ENCODE results near the gene MYO15A.

MYO15A gene

DNA sequence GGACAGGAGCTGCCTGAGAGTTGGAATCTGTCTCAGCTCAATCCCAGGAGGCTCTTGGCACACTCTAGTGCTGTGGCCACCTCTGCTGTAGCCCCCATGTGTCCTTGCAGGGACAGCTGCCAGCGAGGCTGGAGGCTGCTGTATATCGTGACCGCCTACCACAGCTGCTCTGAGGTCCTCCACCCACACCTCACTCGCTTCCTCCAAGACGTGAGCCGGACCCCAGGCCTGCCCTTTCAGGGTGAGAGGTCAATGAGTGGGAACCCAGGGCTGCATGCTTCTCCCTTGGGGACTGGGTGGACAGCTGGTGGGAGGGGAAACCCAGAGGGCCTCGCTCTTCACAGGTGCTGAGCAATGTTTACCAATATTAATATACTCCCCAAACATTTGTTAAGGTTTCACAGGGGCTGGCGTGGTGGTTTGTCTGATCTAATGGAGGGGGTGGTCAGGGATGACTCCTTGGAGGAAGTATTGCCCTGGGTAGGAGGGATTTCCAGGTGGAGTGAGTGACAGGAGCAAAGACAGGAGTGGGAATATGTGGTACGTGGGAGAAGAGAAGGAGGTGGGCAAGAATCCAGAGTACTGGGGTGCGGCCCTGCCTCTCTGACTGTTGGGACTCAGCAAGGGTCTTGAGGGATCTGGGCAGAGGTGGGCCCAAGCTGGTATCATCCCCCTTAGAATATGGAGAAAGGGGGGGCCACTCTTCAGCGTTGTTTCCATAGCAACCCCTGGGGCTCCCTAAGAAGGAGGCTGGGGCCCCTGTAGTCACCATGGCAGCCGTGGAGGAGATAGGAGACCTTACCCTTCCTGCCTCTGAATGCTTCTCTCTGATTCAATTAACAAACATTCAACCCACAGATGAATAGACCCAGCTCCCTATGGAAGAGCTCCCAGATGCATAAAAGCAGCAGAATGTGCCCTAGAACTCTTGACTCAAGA, 52.9 kb downstream of the MYO15A start:
- H3K4me3 ChIP-seq (ENCODE audit: low read depth, low read length), result no peak overlapping the region
- CTCF ChIA-PET, result interaction anchor here (0.8 to 1.3 kb wide), 4 partner anchors 19 to 94 kb away, joined by 3 read pairs; no protein-coding TSS in a partner anchor
- H3K27ac ChIP-seq (ENCODE audit: extremely low read depth, low read depth, low read length), result no peak overlapping the region
- H3K9me3 ChIP-seq (ENCODE audit: control insufficient read depth, insufficient read depth, low read depth, low read length), result no peaks in the 10 kb centered on the region
- H3K4me1 ChIP-seq (ENCODE audit: control insufficient read depth, insufficient read depth, low read length), result no peaks in the 10 kb centered on the region
- TF ChIP-seq SETDB1 (IDR thresholded peaks at IDR 0.05; ENCODE audit: insufficient read length, low read length) (no peak), ZNF404 (tag by site-specific recombination; IDR thresholded peaks at IDR 0.05) (no peak), EGR2 (tag by site-specific recombination; IDR thresholded peaks at IDR 0.05; ENCODE audit: low read depth) (peak; percentile 90), ZFHX2 (tag by site-specific recombination; conservative IDR thresholded peaks at IDR 0.05) (peak; percentile 84)
- POLR2A ChIA-PET, result interaction anchor here (0.8 to 2.0 kb wide), 2 partner anchors 22 to 47 kb away, joined by 3 to 8 read pairs; partner anchors contain the start of gene ALKBH5
- H3K36me3 ChIP-seq (ENCODE audit: control insufficient read depth in 2 of 2, insufficient read depth in 1 of 2, low read length in 2 of 2), result no peaks in the 10 kb centered on the region

DNA sequence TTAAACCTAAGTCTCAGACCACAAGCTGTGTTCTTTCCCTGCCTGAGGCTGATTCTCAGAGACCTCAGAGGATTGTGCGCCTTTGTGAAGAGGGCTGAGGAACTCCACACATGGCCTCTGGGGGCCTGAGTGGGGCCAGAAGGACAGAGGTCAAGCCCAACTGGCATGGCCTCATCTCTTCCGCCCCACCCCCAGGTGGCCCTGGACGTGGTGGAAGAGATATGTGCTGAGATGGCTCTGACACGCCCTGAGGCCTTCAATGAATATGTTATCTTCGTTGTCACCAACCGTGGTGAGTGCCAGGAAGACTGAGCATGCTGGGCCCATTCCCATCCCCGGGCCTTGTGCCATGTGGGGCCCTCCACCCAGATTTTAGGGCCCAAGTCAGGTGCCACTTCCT, 55.0 kb downstream of the MYO15A start:
- no peaks in the 10 kb centered on the region for H3K4me1 ChIP-seq (ENCODE audit: control insufficient read depth, insufficient read depth, low read length)
- no peak overlapping the region for H3K27ac ChIP-seq (ENCODE audit: extremely low read depth, low read depth, low read length)
- POLR2A ChIA-PET, result no interaction called here
- no peak overlapping the region for H3K4me3 ChIP-seq (ENCODE audit: low read depth, low read length)
- no peaks in the 10 kb centered on the region for H3K9me3 ChIP-seq (ENCODE audit: control insufficient read depth, insufficient read depth, low read depth, low read length)
- TF ChIP-seq ZNF350 (tag by site-specific recombination; IDR thresholded peaks at IDR 0.05) (no peak), ZNF776 (tag by site-specific recombination; IDR thresholded peaks at IDR 0.05; ENCODE audit: borderline replicate concordance) (no peak), ZNF274 (IDR thresholded peaks at IDR 0.05; ENCODE audit: low read length) (no peak), ZNF274 (tag by site-specific recombination; IDR thresholded peaks at IDR 0.05; ENCODE audit: borderline replicate concordance) (no peak), ZNF433 (tag by site-specific recombination; IDR thresholded peaks at IDR 0.05; ENCODE audit: low read depth) (no peak), BCL11A (tag by site-specific recombination; IDR thresholded peaks at IDR 0.05; ENCODE audit: low read depth) (no peak), GLI4 (tag by site-specific recombination; IDR thresholded peaks at IDR 0.05) (no peak)
- TF ChIP-seq, protein P1, sequence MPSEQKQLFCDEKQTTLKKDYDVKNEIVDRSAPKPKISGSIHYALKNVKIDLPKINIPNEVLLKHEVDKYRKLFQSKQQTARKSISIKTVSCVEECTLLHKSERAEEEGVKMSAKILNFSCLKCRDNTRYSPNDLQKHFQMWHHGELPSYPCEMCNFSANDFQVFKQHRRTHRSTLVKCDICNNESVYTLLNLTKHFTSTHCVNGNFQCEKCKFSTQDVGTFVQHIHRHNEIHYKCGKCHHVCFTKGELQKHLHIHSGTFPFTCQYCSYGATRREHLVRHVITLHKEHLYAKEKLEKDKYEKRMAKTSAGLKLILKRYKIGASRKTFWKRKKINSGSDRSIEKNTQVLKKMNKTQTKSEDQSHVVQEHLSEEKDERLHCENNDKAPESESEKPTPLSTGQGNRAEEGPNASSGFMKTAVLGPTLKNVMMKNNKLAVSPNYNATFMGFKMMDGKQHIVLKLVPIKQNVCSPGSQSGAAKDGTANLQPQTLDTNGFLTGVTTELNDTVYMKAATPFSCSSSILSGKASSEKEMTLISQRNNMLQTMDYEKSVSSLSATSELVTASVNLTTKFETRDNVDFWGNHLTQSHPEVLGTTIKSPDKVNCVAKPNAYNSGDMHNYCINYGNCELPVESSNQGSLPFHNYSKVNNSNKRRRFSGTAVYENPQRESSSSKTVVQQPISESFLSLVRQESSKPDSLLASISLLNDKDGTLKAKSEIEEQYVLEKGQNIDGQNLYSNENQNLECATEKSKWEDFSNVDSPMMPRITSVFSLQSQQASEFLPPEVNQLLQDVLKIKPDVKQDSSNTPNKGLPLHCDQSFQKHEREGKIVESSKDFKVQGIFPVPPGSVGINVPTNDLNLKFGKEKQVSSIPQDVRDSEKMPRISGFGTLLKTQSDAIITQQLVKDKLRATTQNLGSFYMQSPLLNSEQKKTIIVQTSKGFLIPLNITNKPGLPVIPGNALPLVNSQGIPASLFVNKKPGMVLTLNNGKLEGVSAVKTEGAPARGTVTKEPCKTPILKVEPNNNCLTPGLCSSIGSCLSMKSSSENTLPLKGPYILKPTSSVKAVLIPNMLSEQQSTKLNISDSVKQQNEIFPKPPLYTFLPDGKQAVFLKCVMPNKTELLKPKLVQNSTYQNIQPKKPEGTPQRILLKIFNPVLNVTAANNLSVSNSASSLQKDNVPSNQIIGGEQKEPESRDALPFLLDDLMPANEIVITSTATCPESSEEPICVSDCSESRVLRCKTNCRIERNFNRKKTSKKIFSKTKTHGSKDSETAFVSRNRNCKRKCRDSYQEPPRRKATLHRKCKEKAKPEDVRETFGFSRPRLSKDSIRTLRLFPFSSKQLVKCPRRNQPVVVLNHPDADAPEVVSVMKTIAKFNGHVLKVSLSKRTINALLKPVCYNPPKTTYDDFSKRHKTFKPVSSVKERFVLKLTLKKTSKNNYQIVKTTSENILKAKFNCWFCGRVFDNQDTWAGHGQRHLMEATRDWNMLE (tag by site-specific recombination; conservative IDR thresholded peaks at IDR 0.05; ENCODE audit: low read depth), result no peak
- CTCF ChIA-PET, result interaction anchor here (1.2 kb wide), 1 partner anchor 21 kb away, joined by 5 read pairs; no protein-coding TSS in a partner anchor
- no peaks in the 10 kb centered on the region for H3K36me3 ChIP-seq (ENCODE audit: control insufficient read depth in 2 of 2, insufficient read depth in 1 of 2, low read length in 2 of 2)

DNA sequence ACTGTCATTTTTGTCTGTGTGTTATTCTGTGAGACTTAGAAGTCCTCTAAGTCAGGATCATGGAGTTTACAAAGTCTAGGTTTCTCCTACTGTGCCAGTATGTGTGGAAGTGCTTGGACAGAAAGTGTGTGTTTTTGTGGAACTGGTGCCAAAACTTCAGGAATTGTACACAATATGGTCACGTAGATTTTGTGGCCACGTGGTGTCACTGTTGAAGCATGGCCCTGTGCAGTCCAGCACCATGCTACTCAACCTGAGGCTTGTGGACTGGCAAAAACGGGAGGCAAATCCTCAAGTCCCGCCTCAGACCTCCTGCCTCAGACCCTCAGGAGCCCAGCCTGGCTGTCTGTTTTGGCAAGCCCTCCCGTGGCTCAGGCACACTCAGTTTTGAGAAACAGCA, 58.3 kb downstream of the MYO15A start:
- Histone ChIP-seq H3K4me1 (ENCODE audit: control insufficient read depth, insufficient read depth, low read length) (no peaks in the 10 kb centered on the region), H3K36me3 (ENCODE audit: control insufficient read depth in 2 of 2, insufficient read depth in 1 of 2, low read length in 2 of 2) (no peaks in the 10 kb centered on the region), H3K4me3 (ENCODE audit: low read depth, low read length) (no peak overlapping the region), H3K27ac (ENCODE audit: extremely low read depth, low read depth, low read length) (no peak overlapping the region), H3K9me3 (ENCODE audit: control insufficient read depth, insufficient read depth, low read depth, low read length) (no peaks in the 10 kb centered on the region)
- ChIA-PET POLR2A (no interaction called here), CTCF (no interaction called here)
- TF ChIP-seq ZNF175 (tag by site-specific recombination; IDR thresholded peaks at IDR 0.05) (no peak), ZNF558 (tag by site-specific recombination; IDR thresholded peaks at IDR 0.05) (no peak), ZNF394 (tag by site-specific recombination; IDR thresholded peaks at IDR 0.05; ENCODE audit: borderline replicate concordance) (no peak), TRIM28 (IDR thresholded peaks at IDR 0.05; ENCODE audit: borderline replicate concordance, low read length) (no peak), MZF1 (tag by site-specific recombination; IDR thresholded peaks at IDR 0.05; ENCODE audit: borderline replicate concordance) (no peak), ZNF23 (tag by site-specific recombination; IDR thresholded peaks at IDR 0.05; ENCODE audit: borderline replicate concordance) (no peak), ZNF654 (tag by site-specific recombination; IDR thresholded peaks at IDR 0.05; ENCODE audit: low read depth) (peak; percentile 47), ZNF677 (tag by site-specific recombination; IDR thresholded peaks at IDR 0.05) (no peak), HOXA7 (CRISPR knock-in tag; IDR thresholded peaks at IDR 0.05; ENCODE audit: borderline replicate concordance) (no peak), SP2 (tag by site-specific recombination; IDR thresholded peaks at IDR 0.05) (no peak)
- TF ChIP-seq, protein P2, sequence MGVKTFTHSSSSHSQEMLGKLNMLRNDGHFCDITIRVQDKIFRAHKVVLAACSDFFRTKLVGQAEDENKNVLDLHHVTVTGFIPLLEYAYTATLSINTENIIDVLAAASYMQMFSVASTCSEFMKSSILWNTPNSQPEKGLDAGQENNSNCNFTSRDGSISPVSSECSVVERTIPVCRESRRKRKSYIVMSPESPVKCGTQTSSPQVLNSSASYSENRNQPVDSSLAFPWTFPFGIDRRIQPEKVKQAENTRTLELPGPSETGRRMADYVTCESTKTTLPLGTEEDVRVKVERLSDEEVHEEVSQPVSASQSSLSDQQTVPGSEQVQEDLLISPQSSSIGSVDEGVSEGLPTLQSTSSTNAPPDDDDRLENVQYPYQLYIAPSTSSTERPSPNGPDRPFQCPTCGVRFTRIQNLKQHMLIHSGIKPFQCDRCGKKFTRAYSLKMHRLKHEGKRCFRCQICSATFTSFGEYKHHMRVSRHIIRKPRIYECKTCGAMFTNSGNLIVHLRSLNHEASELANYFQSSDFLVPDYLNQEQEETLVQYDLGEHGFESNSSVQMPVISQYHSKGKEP (tag by site-specific recombination; IDR thresholded peaks at IDR 0.05), result no peak

Data from HEK293 (cell line).